GM19467 (cell line): ENCODE measurements around the gene RHBDD3.

Source experiments
- ATAC-seq: cut with Tn5 transposase; IDR thresholded peaks from one replicate; pipeline ENCODE4 v1.9.1; 2021; ENCODE audit warnings: mild to moderate bottlenecking, moderate library complexity; ENCODE audit not compliant: unreplicated experiment

Gene RHBDD3

GRCh38 chr22:29306175-29306834 lies 38.5 kb upstream of the RHBDD3 start, which contains the start of gene GAS2L1:
Gene GAS2L1 (plus strand): TSS chr22:29306650. CDS start chr22:29308106, 1,456 bp downstream.
- no peak for ATAC-seq

- no peak for ATAC-seq
These were observed 38.0 kb upstream of the RHBDD3 start for GRCh38 chr22:29305836-29306174.

GRCh38 chr22:29302681-29303465 lies 35.1 kb upstream of the RHBDD3 start:
- ATAC-seq, result no peak

- ATAC-seq, result no peak
These were observed 34.6 kb upstream of the RHBDD3 start for GRCh38 chr22:29302402-29302680.

GRCh38 chr22:29301716-29302401 lies 34.1 kb upstream of the RHBDD3 start:
- no peak for ATAC-seq

GRCh38 chr22:29300807-29301601 lies 33.2 kb upstream of the RHBDD3 start:
- no peak for ATAC-seq

GRCh38 chr22:29300467-29300806 lies 32.7 kb upstream of the RHBDD3 start:
- ATAC-seq, result no peak

GRCh38 chr22:29299136-29299900 lies 31.5 kb upstream of the RHBDD3 start:
- ATAC-seq, result no peak

- ATAC-seq, result no peak
These were observed 30.9 kb upstream of the RHBDD3 start for GRCh38 chr22:29298641-29299040.

- ATAC-seq, result no peak
These were observed 24.6 kb upstream of the RHBDD3 start for GRCh38 chr22:29292379-29292778.

GRCh38 chr22:29291215-29291614 lies 23.4 kb upstream of the RHBDD3 start:
- no peak for ATAC-seq

- no peak for ATAC-seq
These were observed 22.3 kb upstream of the RHBDD3 start for GRCh38 chr22:29290061-29290460.

- no peak for ATAC-seq
These were observed 21.1 kb upstream of the RHBDD3 start for GRCh38 chr22:29288837-29289236.

- ATAC-seq, result no peak
These were observed 16.4 kb upstream of the RHBDD3 start for GRCh38 chr22:29284196-29284595.

GRCh38 chr22:29277927-29278326 lies 10.1 kb upstream of the RHBDD3 start:
- no peak for ATAC-seq

- no peak for ATAC-seq
These were observed 8.2 kb upstream of the RHBDD3 start for GRCh38 chr22:29275819-29276565.

GRCh38 chr22:29275167-29275566 lies 7.4 kb upstream of the RHBDD3 start:
- no peak for ATAC-seq

GRCh38 chr22:29272624-29273023 lies 4.8 kb upstream of the RHBDD3 start:
- no peak for ATAC-seq

- ATAC-seq, result no peak
These were observed 2.9 kb upstream of the RHBDD3 start for GRCh38 chr22:29270475-29271271.
